ENCODE results near the gene APOBEC3C.
"Not testable (repeated sequence)": the region's sequence is repeated elsewhere in the genome, so short reads cannot be mapped to it uniquely, and the experiment has no call there.

APOBEC3C gene

DNA sequence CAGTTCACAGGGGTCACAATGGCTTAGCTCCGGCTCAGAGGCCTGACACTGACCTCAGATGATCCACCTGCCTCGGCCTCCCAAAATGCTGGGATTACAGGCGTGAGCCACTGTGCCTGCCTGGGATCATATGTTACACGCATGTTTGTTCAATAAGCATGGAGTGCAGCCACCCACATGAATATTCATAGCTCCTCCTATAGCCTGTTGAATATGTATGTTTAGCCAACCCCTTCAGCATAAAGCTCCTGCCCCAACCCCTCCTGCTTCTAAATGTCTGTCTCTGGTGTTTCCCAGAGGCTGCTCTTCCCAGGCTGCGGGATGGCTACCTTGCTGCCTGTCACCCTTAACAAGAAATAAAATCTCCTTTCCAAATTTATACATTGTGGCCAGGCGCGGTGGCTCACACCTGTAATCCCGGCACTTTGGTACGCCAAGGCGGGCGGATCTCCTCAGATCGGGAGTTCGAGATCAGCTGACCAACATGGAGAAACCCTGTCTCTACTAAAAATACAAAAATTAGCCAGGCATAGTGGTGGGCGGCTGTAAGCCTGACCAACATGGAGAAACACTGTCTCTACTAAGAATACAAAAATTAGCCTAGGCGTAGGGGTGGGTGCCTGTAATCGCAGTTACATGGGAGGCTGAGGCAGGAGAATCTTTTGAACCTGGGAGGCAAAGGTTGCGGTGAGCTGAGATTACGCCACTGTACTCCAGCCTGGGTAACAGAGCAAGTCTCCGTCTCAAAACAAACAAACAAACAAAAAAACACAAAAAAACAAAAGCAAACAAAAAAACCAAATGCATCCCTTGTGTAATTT, 25.5 kb downstream of the APOBEC3C start:
- no peak for DNase-seq
- Histone ChIP-seq H3K4me3 (peak overlapping the region in 1 of 2 donors; percentile 59), H3K9me3 (no peaks in the 10 kb centered on the region), H3K27ac (peak overlapping the region; percentile 66 to 80), H3K36me3 (peaks cover 0 to 10% (median 0%) of the 10 kb centered on the region in 3 donors), H3K4me1 (peaks cover 0 to 11% (median 0%) of the 10 kb centered on the region in 4 donors), H3K27me3 (no peaks in the 10 kb centered on the region)
- TF ChIP-seq, protein P1, sequence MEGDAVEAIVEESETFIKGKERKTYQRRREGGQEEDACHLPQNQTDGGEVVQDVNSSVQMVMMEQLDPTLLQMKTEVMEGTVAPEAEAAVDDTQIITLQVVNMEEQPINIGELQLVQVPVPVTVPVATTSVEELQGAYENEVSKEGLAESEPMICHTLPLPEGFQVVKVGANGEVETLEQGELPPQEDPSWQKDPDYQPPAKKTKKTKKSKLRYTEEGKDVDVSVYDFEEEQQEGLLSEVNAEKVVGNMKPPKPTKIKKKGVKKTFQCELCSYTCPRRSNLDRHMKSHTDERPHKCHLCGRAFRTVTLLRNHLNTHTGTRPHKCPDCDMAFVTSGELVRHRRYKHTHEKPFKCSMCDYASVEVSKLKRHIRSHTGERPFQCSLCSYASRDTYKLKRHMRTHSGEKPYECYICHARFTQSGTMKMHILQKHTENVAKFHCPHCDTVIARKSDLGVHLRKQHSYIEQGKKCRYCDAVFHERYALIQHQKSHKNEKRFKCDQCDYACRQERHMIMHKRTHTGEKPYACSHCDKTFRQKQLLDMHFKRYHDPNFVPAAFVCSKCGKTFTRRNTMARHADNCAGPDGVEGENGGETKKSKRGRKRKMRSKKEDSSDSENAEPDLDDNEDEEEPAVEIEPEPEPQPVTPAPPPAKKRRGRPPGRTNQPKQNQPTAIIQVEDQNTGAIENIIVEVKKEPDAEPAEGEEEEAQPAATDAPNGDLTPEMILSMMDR (IDR thresholded peaks at IDR 0.05) = no peak
- intact Hi-C loops (cut with DNase I; ENCODE audit: low total_unique reads) = no loop called here

DNA sequence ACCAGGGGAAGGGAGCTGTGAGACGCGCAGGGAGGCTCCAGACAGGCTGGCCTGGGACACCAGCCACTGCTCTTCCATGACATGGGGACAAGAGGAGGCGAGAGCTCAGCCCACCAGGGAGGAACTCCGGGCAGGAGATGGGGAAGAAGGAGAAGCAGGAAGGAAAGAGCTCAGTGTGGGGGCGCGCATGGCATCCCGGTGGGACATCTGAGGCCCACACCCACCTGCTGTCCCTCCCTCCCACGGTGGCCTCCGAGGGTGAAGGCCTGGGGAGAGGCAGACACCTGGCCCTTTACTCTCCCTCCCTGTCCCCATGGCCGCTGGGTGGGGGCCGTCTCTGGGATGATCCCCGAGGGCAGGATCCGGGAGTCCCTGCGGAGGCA, 26.1 kb downstream of the APOBEC3C start:
- H3K9me3 ChIP-seq; DNase-seq; H3K27me3 ChIP-seq; intact Hi-C loops (cut with DNase I; ENCODE audit: low total_unique reads): not testable (repeated sequence)
- H3K4me3 ChIP-seq = peak overlapping the region; percentile 54 to 59
- peak overlapping the region; percentile 66 to 80 for H3K27ac ChIP-seq
- H3K36me3 ChIP-seq = peaks cover 0 to 11% (median 0%) of the 10 kb centered on the region in 3 donors
- H3K4me1 ChIP-seq = peaks cover 0 to 11% (median 0%) of the 10 kb centered on the region in 4 donors

DNA sequence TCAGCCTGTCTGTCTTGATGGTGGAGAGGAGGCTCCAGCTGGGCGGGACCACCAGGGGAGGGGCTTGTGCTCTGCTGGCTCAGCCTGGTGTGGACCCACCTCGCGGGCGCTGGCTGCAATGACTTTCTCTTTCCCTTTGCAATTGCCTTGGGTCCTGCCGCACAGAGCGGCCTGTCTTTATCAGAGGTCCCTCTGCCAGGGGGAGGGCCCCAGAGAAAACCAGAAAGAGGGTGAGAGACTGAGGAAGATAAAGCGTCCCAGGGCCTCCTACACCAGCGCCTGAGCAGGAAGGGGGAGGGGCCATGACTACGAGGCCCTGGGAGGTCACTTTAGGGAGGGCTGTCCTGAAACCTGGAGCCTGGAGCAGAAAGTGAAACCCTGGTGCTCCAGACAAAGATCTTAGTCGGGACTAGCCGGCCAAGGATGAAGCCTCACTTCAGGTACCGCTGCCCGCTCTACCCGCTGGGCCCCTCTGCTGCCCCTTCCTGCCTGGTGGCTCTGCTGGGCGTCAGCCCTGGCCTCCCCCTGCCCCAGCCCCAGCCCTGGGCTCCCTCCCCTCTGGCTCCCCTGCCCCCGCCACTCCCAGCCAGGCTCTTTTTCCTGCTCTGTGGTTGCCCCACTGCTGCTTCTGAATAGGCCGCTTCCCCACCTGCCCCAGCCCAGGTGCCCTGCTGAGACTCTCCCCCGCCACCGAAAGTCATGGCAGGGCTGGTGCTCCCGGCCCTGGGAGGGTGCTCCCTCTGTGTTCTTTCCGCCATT, 26.7 kb downstream of the APOBEC3C start, which contains the start of gene APOBEC3F:
Gene APOBEC3F (plus strand): TSS at position 327 of the 759 bp plus-strand sequence. CDS start 97 bp downstream, at position 424.
- Histone ChIP-seq H3K4me3 (peak within 1 kb of the TSS; percentile 54 to 59), H3K27ac (peak within 1 kb of the TSS; percentile 66 to 80), H3K36me3 (peaks cover 0 to 17% (median 0%) of the 10 kb centered on the region in 3 donors), H3K4me1 (peaks cover 0 to 11% (median 0%) of the 10 kb centered on the region in 4 donors)
- DNase-seq = peak; percentile 68 to 84
- intact Hi-C loops (cut with DNase I; ENCODE audit: low total_unique reads); H3K9me3 ChIP-seq; H3K27me3 ChIP-seq: not testable (repeated sequence)

DNA sequence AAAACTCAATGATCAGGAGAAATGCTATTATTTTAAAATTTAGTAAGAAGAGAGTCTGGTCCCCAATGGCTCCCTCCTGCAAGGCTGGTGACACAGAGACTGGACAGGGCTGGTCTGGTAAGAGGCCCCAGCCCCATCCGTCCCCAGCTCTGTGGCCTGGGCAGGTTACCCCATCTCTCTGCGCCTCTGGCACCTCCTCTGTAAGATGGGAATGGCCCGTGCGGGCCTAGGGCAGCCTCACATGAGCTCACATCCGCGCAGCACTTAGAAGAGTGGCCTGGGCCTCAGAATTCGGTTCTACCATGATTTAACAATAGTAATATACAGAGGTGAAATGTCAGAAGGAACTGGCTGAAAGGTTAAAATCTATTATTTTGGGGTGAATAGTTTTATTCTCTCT, 27.9 kb downstream of the APOBEC3C start:
- H3K27ac ChIP-seq = no peak overlapping the region
- peaks cover 0 to 21% (median 0%) of the 10 kb centered on the region in 3 donors for H3K36me3 ChIP-seq
- TF ChIP-seq, protein P1 (IDR thresholded peaks at IDR 0.05) = no peak
- H3K4me3 ChIP-seq = no peak overlapping the region
- H3K4me1 ChIP-seq = peaks cover 0 to 11% (median 0%) of the 10 kb centered on the region in 4 donors
- DNase-seq = no peak
- H3K27me3 ChIP-seq = no peaks in the 10 kb centered on the region
- intact Hi-C loops (cut with DNase I; ENCODE audit: low total_unique reads) = no loop called here
- no peaks in the 10 kb centered on the region for H3K9me3 ChIP-seq

DNA sequence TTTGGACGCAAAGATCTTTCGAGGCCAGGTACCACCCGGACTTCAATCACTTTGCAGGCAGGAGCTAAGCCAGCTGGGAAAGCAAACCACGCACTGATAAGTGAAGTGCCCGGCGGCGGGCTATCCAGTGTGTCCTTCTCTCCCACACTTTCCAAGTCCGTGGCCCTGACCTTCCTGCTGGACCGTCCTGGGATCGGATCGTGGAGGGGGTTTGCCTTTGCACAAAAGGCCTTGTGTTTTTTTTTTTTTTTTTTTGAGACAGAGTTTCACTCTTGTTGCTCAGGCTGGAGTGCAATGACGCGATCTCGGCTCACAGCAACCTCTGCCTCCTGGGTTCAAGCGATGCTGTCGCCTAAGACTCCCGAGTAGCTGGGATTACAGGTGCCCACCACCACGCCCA, 29.0 kb downstream of the APOBEC3C start:
- H3K4me1 ChIP-seq = peaks cover 0 to 11% (median 0%) of the 10 kb centered on the region in 4 donors
- H3K9me3 ChIP-seq; DNase-seq; H3K4me3 ChIP-seq; intact Hi-C loops (cut with DNase I; ENCODE audit: low total_unique reads); H3K27ac ChIP-seq; H3K27me3 ChIP-seq: not testable (repeated sequence)
- peaks cover 0 to 21% (median 0%) of the 10 kb centered on the region in 3 donors for H3K36me3 ChIP-seq

DNA sequence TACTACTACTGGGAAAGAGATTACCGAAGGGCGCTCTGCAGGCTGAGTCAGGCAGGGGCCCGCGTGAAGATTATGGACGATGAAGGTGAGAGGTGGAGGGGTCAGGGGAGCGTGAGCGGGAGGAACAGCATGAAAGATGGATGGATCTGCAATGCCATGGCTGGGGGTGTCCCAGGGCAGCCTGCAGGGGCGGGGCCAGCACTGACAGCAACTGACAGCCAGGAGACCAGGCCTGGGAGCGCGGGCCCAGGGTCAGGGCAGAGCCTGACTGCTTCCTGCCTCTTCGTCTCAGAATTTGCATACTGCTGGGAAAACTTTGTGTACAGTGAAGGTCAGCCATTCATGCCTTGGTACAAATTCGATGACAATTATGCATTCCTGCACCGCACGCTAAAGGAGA, 31.1 kb downstream of the APOBEC3C start:
- H3K4me3 ChIP-seq; H3K9me3 ChIP-seq; H3K27ac ChIP-seq; H3K4me1 ChIP-seq; DNase-seq; intact Hi-C loops (cut with DNase I; ENCODE audit: low total_unique reads); H3K27me3 ChIP-seq: not testable (repeated sequence)
- peaks cover 0 to 21% (median 0%) of the 10 kb centered on the region in 3 donors for H3K36me3 ChIP-seq

DNA sequence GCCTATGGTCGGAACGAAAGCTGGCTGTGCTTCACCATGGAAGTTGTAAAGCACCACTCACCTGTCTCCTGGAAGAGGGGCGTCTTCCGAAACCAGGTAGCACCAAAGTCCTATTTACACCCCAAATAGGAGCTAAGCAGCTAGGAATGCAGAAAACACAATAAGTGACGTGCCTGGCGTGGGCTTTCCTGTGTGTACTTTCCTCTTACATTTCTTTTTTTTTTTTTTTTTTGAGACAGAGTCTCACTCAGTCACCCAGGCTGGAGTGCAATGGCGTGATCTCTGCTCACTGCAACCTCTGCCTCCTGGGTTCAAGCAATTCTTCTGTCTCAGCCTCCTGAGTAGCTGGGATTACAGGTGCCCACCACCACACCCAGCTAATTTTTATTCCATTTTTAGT, 35.4 kb downstream of the APOBEC3C start:
- H3K27ac ChIP-seq; H3K9me3 ChIP-seq; H3K4me1 ChIP-seq; H3K4me3 ChIP-seq; intact Hi-C loops (cut with DNase I; ENCODE audit: low total_unique reads); DNase-seq: not testable (repeated sequence)
- Histone ChIP-seq H3K36me3 (peaks cover 0 to 11% (median 0%) of the 10 kb centered on the region in 3 donors), H3K27me3 (peaks cover 0 to 11% of the 10 kb centered on the region in 2 donors)

DNA sequence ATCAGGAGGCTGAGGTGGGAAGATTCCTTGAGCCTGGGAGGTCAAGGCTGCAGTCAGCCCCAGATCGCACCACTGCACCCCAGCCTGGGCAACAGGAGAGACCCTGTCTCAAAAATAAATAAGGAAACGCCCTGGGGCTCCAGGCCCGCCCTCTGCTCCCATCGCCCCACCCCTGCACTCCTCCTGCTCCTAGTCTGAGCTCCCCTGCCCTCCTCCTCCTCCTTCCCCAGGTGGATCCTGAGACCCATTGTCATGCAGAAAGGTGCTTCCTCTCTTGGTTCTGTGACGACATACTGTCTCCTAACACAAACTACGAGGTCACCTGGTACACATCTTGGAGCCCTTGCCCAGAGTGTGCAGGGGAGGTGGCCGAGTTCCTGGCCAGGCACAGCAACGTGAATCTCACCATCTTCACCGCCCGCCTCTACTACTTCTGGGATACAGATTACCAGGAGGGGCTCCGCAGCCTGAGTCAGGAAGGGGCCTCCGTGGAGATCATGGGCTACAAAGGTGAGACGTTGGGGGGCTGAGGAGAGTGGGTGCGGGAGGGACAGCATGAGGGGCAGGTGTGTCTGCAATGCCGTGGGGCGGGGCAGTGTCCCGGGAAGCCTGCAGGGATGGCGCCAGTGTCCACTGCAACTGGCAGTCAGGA, 37.9 kb downstream of the APOBEC3C start:
- H3K9me3 ChIP-seq; H3K4me3 ChIP-seq; H3K27ac ChIP-seq; H3K4me1 ChIP-seq; H3K36me3 ChIP-seq; intact Hi-C loops (cut with DNase I; ENCODE audit: low total_unique reads); DNase-seq: not testable (repeated sequence)
- peaks cover 0 to 11% of the 10 kb centered on the region in 2 donors for H3K27me3 ChIP-seq

All from tibial artery (tissue), 4 donors.